GM13976 (cell line): Measurements from ENCODE around the gene TBC1D7.

Experiments
- DNase-seq: peaks from one replicate; pipeline ENCODE4 v3.0.0; 2012; ENCODE audit warnings: low spot score
- CTCF ChIP-seq: IDR thresholded peaks from 2 replicates; pipeline ENCODE4 v1.5.1; 2012; ENCODE audit warnings: borderline replicate concordance, mild to moderate bottlenecking; ENCODE audit not compliant: insufficient read depth; ENCODE audit errors: extremely low read depth, missing control alignments, control extremely low read depth
- in situ Hi-C: fragments of 300-500 bp; cut with MboI; formaldehyde crosslinking; loops from one replicate; pipeline ENCODE4 v1.12.0; 2022; ENCODE audit warnings: low sequenced_read_pairs, mixed read lengths, inconsistent platforms; ENCODE audit not compliant: unreplicated experiment

The TBC1D7 gene

GRCh38 chr6:13268913-13269518 is 59.3 kb downstream of the TBC1D7 start:
- no peak for DNase-seq
- no peak for TF ChIP-seq CTCF
- in situ Hi-C loops = no loop called here

- no peak for DNase-seq
- no peak for TF ChIP-seq CTCF
- in situ Hi-C loops = no loop called here
Observed at GRCh38 chr6:13267142-13267651, 61.1 kb downstream of the TBC1D7 start.

- DNase-seq = no peak
- in situ Hi-C loops = no loop called here
- TF ChIP-seq CTCF = no peak
Observed at GRCh38 chr6:13263669-13264068, 64.7 kb downstream of the TBC1D7 start.

DNA sequence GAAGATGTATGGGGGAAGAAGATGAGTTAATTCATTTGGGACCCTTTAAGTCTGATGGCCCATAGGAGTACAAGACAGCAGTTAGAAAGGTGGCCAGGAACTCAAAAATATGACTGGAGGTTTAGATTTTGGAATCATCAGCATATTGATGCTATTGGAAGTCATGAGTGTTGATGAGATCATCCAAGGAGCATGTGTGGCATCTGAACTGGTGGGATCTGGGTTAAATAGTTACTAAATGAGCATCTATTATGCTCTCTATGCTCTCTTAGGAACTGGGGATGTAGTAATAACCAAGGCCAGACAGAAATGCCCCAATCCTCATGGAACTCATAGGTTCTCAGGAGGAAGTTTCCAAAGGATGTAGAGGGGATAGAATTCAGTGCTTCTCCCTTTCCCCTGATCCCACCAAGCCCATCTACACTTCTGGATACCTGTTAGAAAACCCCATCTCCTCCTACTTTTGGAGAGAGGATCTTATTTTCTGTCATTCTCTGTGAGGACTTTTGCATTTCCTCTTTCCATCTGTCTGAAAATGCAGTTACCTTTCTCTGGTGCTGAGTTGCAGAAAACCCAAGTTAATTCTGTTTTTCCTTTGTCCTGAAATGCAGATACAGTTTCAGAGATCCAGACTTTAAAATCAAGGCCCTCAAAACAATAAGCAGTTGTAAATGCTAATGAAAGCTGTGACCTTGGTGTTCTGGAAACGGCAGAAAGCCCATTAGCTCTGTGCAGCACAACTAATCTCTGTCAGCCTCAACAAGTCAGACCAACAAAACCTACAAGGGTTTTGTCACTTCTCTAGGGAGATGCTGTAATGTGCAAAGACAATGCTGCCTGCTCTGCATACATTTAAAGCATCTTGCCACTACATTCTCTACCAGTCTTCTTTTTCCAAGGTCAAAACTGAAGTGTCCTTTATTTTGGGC is 65.8 kb downstream of the TBC1D7 start:
- no peak for TF ChIP-seq CTCF
- no peak for DNase-seq
- in situ Hi-C loops = no loop called here

- no peak for DNase-seq
- in situ Hi-C loops = no loop called here
Observed at GRCh38 chr6:13261464-13261994, 66.8 kb downstream of the TBC1D7 start.

GRCh38 chr6:13260831-13261230 is 67.5 kb downstream of the TBC1D7 start:
- in situ Hi-C loops = no loop called here
- TF ChIP-seq CTCF = no peak
- no peak for DNase-seq

More at GRCh38 chr6:13261464-13261994, 66.8 kb downstream of the TBC1D7 start:
- no peak for TF ChIP-seq CTCF
